Sigmoid colon (tissue), 7 donors: ENCODE results near the gene TMEM121. TPM values are rescaled to one million over a fixed set of nuclear protein-coding genes. Genes with fewer than 3 reads are reported as not detected.

Experiments used
- DNase-seq: peaks from one replicate; pipeline ENCODE4 v3.0.0-alpha.2; 2019
- H3K27ac ChIP-seq, 4 donors: fragments of 200-600 bp; sonication (generic); one replicate each; pipeline ENCODE4 v1.5.1; 2016 to 2019; ENCODE audit warnings: mild to moderate bottlenecking in 1 of 4
- H3K27me3 ChIP-seq, 3 donors: fragments of 200-600 bp; sonication (generic); one replicate each; pipeline ENCODE4 v1.5.1; 2019; ENCODE audit warnings: mild to moderate bottlenecking in 1 of 3
- H3K36me3 ChIP-seq, 4 donors: fragments of 200-600 bp; sonication (generic); one replicate each; pipeline ENCODE4 v1.5.1; 2016 to 2019
- H3K4me1 ChIP-seq, 4 donors: fragments of 200-600 bp; sonication (generic); one replicate each; pipeline ENCODE4 v1.5.1; 2017 to 2019
- H3K4me3 ChIP-seq, 4 donors: fragments of 200-600 bp; sonication (generic); one replicate each; pipeline ENCODE4 v1.5.1; 2017 to 2019; ENCODE audit warnings: mild to moderate bottlenecking in 2 of 4, moderate library complexity in 1 of 4
- H3K9me3 ChIP-seq, 4 donors: fragments of 200-600 bp in 3 of 4; sonication (generic) in 3 of 4; one replicate each; pipeline versions ENCODE4 v1.5.1 to v1.6.1; 2013 to 2019
- CTCF ChIP-seq, 4 experiments: fragments of 450-650 bp in 3 of 4; fragments of 200-600 bp in 1 of 4; IDR thresholded peaks; one replicate each; pipeline ENCODE4 v1.5.1; 2016 to 2019; ENCODE audit warnings: antibody characterized with exemption in 4 of 4, mild to moderate bottlenecking in 3 of 4, moderate library complexity in 2 of 4
- EP300 ChIP-seq, 4 donors: sonication (generic); formaldehyde crosslinking; IDR thresholded peaks; one replicate each; pipeline ENCODE4 v1.6.1; 2017; ENCODE audit warnings: antibody characterized with exemption in 4 of 4
- POLR2A ChIP-seq, 2 donors: fragments of 450-650 bp; IDR thresholded peaks; one replicate each; pipeline ENCODE4 v1.6.1; 2016; ENCODE audit warnings: antibody characterized with exemption in 2 of 2, mild to moderate bottlenecking in 2 of 2, moderate library complexity in 2 of 2
- POLR2AphosphoS5 ChIP-seq, 4 donors: sonication (generic); formaldehyde crosslinking; IDR thresholded peaks; one replicate each; pipeline ENCODE4 v1.6.1; 2017; ENCODE audit warnings: antibody characterized with exemption in 4 of 4
- WGBS, 2 donors: extraction: QIAGEN DNeasy Blood & Tissue Kit; methylation state at CpG; one replicate each; pipeline ENCODE4 v1.1.7; 2013; 5-methylcytosine and 5-hydroxymethylcytosine counted together
- intact Hi-C: fragments of 100-400 bp; cut with DNase I; formaldehyde crosslinking; loops from one replicate; pipeline ENCODE4 v1.15.1; 2023
- polyA plus RNA-seq, 3 donors: library from polyadenylated mRNA; stranded (reverse); fragments of 200-250 nt; gene quantifications; one replicate each; pipeline ENCODE4 v1.2.3, GENCODE V29; 2013
- total RNA-seq, 4 donors: library from RNA; depleted of rRNA; stranded (reverse); fragments of >200 nt; gene quantifications; one replicate each; pipeline ENCODE4 v1.1.0, GENCODE V29; 2016
- donor health status: healthy with polysubstance abuse.
- donor health status: Bipolar disorder and iron deficiency.
- donor health status: healthy.

Gene TMEM121
- total and polyA plus RNA-seq, 7 donors = 2.3 to 8.0 (median 5.0) TPM; not detected in 2

GRCh38 chr14:105483300-105484068, 42.9 kb upstream of the TMEM121 start:
- Histone ChIP-seq H3K4me1 (peaks cover 0 to 80% (median 74%) of the 10 kb centered on the region in 4 donors), H3K27me3 (peaks cover 3 to 46% (median 27%) of the 10 kb centered on the region in 3 donors), H3K27ac (peak overlapping the region; percentile 85 to 98 (median 91)), H3K36me3 (peaks cover 0 to 4% (median 0%) of the 10 kb centered on the region in 4 donors), H3K4me3 (no peak overlapping the region), H3K9me3 (no peaks in the 10 kb centered on the region)
- TF ChIP-seq CTCF (IDR thresholded peaks at IDR 0.05) (no peak), POLR2AphosphoS5 (IDR thresholded peaks at IDR 0.05) (no peak), POLR2A (IDR thresholded peaks at IDR 0.05) (no peak), EP300 (IDR thresholded peaks at IDR 0.05) (no peak)
- WGBS, 2 donors = 34 to 65% methylated on average over 18 of the region's 18 CpGs
- DNase-seq = no peak
- intact Hi-C loops = loop anchor here (5.0 kb wide), 1 partner anchor 171 kb away; the partner anchor contains the start of gene PACS2

GRCh38 chr14:105484069-105484996, 42.0 kb upstream of the TMEM121 start:
- Histone ChIP-seq H3K4me3 (no peak overlapping the region), H3K27ac (peak overlapping the region; percentile 91 to 99 (median 96)), H3K27me3 (peaks cover 3 to 41% (median 27%) of the 10 kb centered on the region in 3 donors), H3K9me3 (no peaks in the 10 kb centered on the region), H3K4me1 (peaks cover 0 to 89% (median 81%) of the 10 kb centered on the region in 4 donors), H3K36me3 (peaks cover 0 to 4% (median 0%) of the 10 kb centered on the region in 4 donors)
- no peak for TF ChIP-seq EP300 (IDR thresholded peaks at IDR 0.05)
- peak in 1 of 4 donors; percentile 50 for TF ChIP-seq POLR2AphosphoS5 (IDR thresholded peaks at IDR 0.05)
- 65 to 70% methylated on average over 20 of the region's 20 CpGs for WGBS, 2 donors
- DNase-seq = no peak
- intact Hi-C loops = loop anchor here (5.0 kb wide), 1 partner anchor 172 kb away; the partner anchor contains the start of gene PACS2

GRCh38 chr14:105484997-105485393, 41.4 kb upstream of the TMEM121 start:
- Histone ChIP-seq H3K4me3 (no peak overlapping the region), H3K9me3 (no peaks in the 10 kb centered on the region), H3K4me1 (peaks cover 0 to 92% (median 88%) of the 10 kb centered on the region in 4 donors), H3K36me3 (no peaks in the 10 kb centered on the region), H3K27me3 (peaks cover 3 to 34% (median 27%) of the 10 kb centered on the region in 3 donors), H3K27ac (peak overlapping the region; percentile 91 to 99 (median 95))
- no peak for DNase-seq
- 85 to 86% methylated on average over 16 of the region's 16 CpGs for WGBS, 2 donors
- intact Hi-C loops = loop anchor here (5.0 kb wide), 1 partner anchor 173 kb away; the partner anchor contains the start of gene PACS2
- no peak for TF ChIP-seq EP300 (IDR thresholded peaks at IDR 0.05)
- TF ChIP-seq POLR2A (IDR thresholded peaks at IDR 0.05) = no peak
- TF ChIP-seq POLR2AphosphoS5 (IDR thresholded peaks at IDR 0.05) = no peak
- TF ChIP-seq CTCF (IDR thresholded peaks at IDR 0.05) = no peak

GRCh38 chr14:105485739-105486162, 40.6 kb upstream of the TMEM121 start:
- 22 to 43% methylated on average over 12 of the region's 12 CpGs for WGBS, 2 donors
- peaks cover 3 to 32% (median 27%) of the 10 kb centered on the region in 3 donors for H3K27me3 ChIP-seq
- TF ChIP-seq CTCF (IDR thresholded peaks at IDR 0.05) (no peak), POLR2AphosphoS5 (IDR thresholded peaks at IDR 0.05) (no peak), EP300 (IDR thresholded peaks at IDR 0.05) (no peak), POLR2A (IDR thresholded peaks at IDR 0.05) (no peak)
- H3K27ac ChIP-seq = peak overlapping the region; percentile 91 to 99 (median 95)
- H3K36me3 ChIP-seq = no peaks in the 10 kb centered on the region
- H3K4me1 ChIP-seq = peaks cover 0 to 89% (median 85%) of the 10 kb centered on the region in 4 donors
- no peak overlapping the region for H3K4me3 ChIP-seq
- DNase-seq = no peak
- H3K9me3 ChIP-seq = no peaks in the 10 kb centered on the region
- intact Hi-C loops = no loop called here
